ES-I3 (cell line): ENCODE data around the gene ZDHHC12.

Experiments
- H3K36me3 ChIP-seq: 2 replicates; pipeline ENCODE4 v1.6.1; 2013; ENCODE audit warnings: mild to moderate bottlenecking, low read length, control low read depth, moderate library complexity; ENCODE audit not compliant: insufficient read depth
- H3K4me1 ChIP-seq: 2 replicates; pipeline ENCODE4 v1.6.1; 2013; ENCODE audit warnings: mild to moderate bottlenecking, control low read depth, low read length; ENCODE audit not compliant: insufficient read depth
- H3K9ac ChIP-seq: 2 replicates; pipeline ENCODE4 v1.6.1; 2013; ENCODE audit warnings: low read depth, mild to moderate bottlenecking, low read length, moderate library complexity
- H3K9me3 ChIP-seq: 2 replicates; pipeline ENCODE4 v1.6.1; 2013; ENCODE audit warnings: mild to moderate bottlenecking, low read length, moderate library complexity; ENCODE audit not compliant: control insufficient read depth, insufficient read depth

The ZDHHC12 gene

DNA sequence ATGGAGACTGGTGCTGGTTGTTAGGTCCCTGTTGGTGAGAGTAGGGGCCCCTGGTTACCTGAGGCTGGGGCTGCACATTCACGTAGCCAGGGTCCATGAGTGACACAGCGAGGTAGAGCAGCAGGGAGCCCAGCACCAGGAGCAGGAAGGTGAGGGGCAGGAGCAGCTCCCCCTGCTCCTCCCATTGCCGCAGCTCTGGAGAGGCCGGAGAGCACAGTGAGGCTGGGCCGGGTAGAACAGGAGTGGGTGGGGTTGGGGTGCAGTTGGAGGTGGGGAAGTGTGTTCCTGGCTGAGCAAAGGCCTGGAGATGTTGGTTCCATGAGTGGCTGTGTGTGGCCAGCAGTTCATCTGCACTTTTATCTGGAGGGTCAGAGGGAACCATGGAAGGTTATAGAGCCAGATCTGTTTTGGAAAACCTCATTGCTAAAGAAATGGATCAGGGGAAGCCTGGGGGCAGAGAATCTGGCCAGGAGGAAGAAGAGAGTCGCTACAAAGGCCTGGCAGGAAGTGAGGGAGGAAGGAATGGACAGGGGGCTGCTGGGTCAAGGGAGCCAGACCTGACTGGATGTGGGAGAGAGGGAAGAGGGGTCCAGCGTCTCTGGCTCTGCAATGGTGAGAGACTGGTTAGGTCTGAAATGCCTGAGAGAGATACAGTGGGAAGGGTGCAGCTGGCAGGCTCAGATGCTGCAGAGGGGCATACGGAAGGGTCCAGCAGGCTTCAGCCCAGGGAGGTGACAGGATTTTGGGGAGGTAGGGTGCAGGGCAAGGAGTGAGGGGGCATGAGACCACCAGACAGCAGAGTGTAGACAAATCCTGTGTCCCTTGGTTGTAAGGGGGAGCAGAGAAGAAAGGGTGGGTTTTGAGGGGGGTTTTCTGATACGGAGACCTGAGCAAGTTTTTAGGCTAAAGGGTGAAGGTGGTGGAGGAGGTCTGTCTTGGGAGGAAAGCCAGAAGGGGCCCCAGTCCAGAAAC is 1.3 kb downstream of the ZDHHC12 start:
- H3K9me3 ChIP-seq = no peaks in the 10 kb centered on the region
- H3K36me3 ChIP-seq = no peaks in the 10 kb centered on the region; the same call in 1 of the 2 replicates
- no peaks in the 10 kb centered on the region; the same call in 1 of the 2 replicates for H3K4me1 ChIP-seq
- no peak overlapping the region for H3K9ac ChIP-seq

DNA sequence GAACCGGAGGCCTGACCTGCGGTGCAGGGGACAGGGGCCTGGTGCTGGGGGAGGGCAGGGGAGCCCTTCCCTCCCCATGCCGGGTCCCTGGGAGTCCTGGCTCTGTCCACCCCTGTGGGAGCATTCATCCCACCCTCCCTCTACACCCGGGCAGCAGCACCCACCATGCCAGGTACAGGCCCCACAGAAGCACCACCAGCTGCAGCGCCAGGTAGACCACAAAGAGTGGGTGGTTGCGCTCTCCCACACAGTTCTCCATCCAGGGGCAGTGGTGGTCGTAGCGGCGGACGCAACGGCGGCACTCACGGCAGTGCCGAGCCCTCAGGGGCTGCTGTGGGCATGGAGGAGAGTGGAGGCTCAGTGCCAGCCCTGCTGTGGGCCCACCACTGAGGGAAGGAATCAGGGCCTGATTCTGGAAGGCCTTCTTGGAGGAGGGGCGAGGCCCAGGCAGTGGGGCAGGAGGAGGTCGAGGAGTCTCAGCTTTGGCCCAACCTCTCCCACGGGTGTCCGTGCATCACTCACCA is 2.4 kb downstream of the ZDHHC12 start:
- Histone ChIP-seq H3K36me3 (no peaks in the 10 kb centered on the region; the same call in 1 of the 2 replicates), H3K4me1 (no peaks in the 10 kb centered on the region; the same call in 1 of the 2 replicates), H3K9me3 (no peaks in the 10 kb centered on the region), H3K9ac (no peak overlapping the region)

DNA sequence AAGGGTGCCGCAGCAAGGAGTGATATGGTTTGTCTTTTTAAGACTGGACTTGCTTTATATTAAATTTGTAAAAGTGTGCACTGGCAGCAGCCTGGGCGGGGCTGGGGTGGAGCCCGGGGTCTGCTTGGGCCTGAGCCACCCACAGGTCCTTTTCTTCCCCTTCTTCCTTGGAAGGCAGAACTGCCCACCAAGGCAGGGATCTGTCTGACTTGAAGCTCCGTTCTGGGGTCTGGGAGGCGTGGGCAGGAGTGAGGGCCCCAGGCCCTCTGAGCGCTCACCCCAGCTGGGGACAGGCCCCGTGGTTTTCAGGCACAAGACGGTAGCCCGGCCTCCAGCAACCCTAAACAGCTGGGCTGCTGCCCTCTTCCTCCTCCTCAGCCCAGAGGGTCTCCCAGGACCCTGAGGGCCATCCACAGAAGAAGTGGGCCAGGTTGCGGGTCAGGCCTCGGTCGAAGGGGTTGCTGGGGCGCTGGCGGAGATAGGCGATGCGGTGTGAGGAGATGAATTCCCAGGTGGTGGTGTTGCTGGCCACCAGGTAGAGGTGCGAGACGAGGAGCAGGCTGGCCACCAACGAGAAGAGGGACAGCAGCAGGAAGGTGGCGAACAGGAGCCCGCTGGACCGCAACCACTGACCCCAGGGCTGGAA is 3.0 kb downstream of the ZDHHC12 start:
- Histone ChIP-seq H3K9me3 (no peaks in the 10 kb centered on the region), H3K36me3 (no peaks in the 10 kb centered on the region; the same call in 1 of the 2 replicates), H3K9ac (no peak overlapping the region), H3K4me1 (no peaks in the 10 kb centered on the region; the same call in 1 of the 2 replicates)

DNA sequence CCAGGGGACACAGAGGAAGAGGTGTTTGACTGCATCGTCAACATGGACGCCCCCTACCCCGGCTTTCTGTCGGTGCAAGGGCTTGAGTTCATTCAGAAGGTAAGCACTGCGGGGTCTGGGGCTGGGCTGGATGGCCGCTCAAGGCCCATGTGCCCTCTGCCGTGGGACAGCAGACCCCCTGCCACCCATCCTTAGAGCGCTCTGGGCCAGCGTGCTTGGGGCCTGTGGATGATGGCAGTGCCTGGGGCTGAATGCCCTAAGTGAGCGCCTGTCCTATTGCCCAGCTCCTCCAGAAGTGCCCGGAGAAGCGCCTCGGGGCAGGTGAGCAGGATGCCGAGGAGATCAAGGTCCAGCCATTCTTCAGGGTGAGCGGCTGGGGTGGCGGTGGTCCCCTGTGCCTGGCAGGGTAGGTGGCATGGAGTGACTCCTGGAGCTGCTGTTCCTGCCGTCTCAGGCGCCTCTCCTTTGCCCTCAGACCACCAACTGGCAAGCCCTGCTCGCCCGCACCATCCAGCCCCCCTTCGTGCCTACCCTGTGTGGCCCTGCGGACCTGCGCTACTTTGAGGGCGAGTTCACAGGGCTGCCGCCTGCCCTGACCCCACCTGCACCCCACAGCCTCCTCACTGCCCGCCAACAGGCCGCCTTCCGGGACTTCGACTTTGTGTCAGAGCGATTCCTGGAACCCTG is 3.9 kb downstream of the ZDHHC12 start:
- Histone ChIP-seq H3K9me3 (no peaks in the 10 kb centered on the region), H3K36me3 (no peaks in the 10 kb centered on the region; the same call in 1 of the 2 replicates), H3K9ac (no peak overlapping the region), H3K4me1 (no peaks in the 10 kb centered on the region; the same call in 1 of the 2 replicates)

DNA sequence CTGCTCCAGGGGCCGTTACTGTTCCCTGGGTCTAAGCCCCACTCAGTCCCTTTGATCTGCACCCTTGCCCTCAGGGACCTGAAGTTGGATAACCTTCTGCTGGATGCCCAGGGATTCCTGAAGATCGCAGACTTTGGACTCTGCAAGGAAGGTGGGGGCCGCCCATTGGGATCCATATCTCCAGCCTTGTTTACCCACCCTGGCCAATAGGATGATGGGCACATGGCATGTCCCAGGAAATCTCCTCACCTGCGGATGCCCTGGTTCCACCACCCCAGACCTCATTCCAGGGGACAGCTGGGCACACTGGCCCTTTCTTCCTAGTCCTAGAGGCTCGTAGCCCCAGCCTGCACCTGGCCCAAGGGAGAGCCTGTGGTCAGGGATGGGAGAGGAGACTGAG is 5.5 kb downstream of the ZDHHC12 start:
- H3K9me3 ChIP-seq = no peaks in the 10 kb centered on the region
- H3K4me1 ChIP-seq = no peaks in the 10 kb centered on the region; the same call in 1 of the 2 replicates
- H3K36me3 ChIP-seq = no peaks in the 10 kb centered on the region; the same call in 1 of the 2 replicates
- no peak overlapping the region for H3K9ac ChIP-seq

DNA sequence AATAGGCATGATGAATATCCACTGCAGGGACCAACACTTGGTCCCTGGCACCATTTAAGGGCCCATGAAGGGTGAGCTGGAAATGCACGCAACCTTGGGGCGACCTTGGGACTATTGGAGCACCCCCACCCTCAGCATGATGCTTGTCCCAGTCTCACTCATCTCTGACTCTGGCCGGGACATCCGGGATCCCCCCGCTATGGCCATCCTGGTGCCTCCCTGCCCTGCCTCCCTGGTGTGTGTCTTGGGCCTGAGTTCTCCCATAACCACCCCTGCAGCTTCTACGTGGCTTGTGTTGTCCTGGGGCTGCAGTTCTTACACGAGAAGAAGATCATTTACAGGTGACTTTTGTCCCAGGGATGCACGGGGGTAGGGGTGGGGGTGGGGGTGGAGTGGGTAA is 5.9 kb downstream of the ZDHHC12 start:
- no peak overlapping the region for H3K9ac ChIP-seq
- no peaks in the 10 kb centered on the region for H3K9me3 ChIP-seq
- H3K36me3 ChIP-seq = no peaks in the 10 kb centered on the region; the same call in 1 of the 2 replicates
- H3K4me1 ChIP-seq = no peaks in the 10 kb centered on the region; the same call in 1 of the 2 replicates

DNA sequence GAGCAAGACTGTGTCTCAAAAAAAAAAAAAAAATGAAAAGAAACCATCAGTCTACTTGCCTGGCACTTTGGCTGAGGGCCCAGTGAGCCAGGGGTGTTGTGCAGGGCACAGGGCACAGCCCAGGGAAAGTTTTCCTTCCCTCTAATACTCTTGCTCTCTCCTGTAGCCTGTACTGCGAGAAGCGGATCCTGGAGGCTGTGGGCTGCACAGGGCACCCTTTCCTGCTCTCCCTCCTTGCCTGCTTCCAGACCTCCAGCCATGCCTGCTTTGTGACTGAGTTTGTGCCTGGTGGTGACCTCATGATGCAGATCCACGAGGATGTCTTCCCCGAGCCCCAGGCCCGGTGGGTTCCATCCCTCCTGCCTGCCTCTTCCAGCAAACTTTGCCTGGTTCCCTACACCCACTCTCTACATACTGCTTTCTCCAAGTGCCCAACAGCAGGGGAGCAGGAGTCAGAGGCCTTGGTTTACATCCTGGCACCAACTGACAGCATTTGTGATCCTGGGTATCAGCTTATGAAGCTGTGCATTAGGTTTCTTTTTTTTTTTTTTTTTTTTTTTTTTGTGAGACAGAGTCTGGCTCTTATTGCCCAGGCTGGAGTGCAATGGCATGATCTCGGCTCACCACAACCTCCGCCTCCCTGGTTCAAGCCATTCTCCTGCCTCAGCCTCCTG is 7.2 kb downstream of the ZDHHC12 start:
- H3K4me1 ChIP-seq = no peaks in the 10 kb centered on the region
- no peaks in the 10 kb centered on the region; the same call in 1 of the 2 replicates for H3K36me3 ChIP-seq
- H3K9ac ChIP-seq = no peak overlapping the region
- no peaks in the 10 kb centered on the region for H3K9me3 ChIP-seq

DNA sequence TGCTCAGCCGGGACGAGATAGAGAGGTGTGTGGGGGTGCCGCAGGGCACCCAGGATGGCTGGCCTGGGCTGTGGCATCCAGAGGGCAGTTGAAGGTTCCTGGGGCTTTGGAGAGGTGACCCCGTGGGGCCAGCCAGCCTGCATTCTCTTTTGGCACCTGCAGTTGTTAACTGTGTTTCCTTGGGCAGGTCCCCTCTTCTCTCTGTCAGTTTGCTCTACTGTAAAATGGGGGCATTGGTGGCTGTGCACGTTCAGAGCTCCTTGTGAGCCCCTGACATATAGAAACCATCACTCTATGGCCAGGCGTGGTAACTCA is 8.5 kb downstream of the ZDHHC12 start:
- no peaks in the 10 kb centered on the region for H3K36me3 ChIP-seq
- H3K9ac ChIP-seq = no peak overlapping the region
- H3K4me1 ChIP-seq = no peaks in the 10 kb centered on the region
- H3K9me3 ChIP-seq = no peaks in the 10 kb centered on the region

DNA sequence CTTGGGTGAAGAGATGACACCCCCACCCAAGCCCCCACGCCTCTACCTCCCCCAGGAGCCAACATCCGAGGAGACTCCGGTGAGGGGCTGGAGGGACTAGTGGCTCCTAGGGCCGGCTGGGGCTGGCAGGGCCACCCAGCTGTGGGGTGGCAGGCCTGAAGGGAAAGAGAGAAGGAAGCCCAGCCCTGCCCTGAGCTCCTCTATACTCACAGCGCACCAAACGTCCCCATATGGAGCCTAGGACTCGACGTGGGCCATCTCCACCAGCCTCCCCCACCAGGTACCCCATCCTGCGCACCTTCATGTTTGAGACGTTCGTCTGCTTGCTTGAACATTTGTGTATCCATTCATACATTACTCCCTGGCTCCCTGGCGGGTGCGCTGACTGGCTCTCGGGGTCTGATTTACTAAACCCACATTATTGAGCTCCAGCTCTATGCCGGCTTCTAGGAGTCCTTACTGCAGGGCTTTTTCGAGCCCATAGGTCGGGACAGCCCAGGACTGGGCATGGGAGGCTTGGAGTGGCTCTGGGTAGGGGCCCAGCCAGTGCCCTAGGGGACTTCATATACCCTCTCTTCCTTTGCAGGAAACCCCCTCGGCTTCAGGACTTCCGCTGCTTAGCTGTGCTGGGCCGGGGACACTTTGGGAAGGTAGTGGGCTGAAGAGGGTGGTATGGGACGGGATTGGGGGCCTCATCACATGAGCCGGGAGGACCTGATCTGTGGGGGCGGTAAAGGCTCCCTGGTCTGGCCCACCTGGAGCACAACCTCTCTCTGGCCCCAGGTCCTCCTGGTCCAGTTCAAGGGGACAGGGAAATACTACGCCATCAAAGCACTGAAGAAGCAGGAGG is 9.1 kb downstream of the ZDHHC12 start:
- no peaks in the 10 kb centered on the region for H3K4me1 ChIP-seq
- no peaks in the 10 kb centered on the region for H3K36me3 ChIP-seq
- H3K9me3 ChIP-seq = no peaks in the 10 kb centered on the region
- no peak overlapping the region for H3K9ac ChIP-seq

DNA sequence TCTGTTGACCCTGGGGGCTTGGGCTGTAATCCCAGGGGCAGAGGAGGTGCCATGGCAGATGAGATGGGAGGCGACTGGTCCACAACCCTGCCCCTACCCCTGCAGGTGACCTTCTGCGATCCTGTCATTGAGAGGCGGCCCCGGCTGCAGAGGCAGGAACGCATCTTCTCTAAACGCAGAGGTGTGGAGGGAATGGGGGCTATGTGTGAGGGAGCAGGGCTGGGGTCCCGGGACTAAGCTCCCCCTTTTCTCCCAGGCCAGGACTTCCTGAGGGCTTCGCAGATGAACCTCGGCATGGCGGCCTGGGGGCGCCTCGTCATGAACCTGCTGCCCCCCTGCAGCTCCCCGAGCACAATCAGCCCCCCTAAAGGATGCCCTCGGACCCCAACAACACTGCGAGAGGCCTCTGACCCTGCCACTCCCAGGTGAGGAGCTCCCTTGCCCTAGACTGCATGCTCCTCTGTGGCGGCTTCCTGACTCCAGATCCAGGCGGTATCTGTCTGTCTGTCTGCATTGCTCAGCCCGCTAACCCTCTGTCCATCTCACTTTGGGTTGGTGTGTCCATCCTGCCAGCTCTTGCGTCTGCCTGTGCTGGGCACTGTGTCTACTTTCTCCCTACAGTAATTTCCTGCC is 9.9 kb downstream of the ZDHHC12 start:
- no peaks in the 10 kb centered on the region for H3K4me1 ChIP-seq
- H3K36me3 ChIP-seq = no peaks in the 10 kb centered on the region
- H3K9me3 ChIP-seq = no peaks in the 10 kb centered on the region
- no peak overlapping the region for H3K9ac ChIP-seq

DNA sequence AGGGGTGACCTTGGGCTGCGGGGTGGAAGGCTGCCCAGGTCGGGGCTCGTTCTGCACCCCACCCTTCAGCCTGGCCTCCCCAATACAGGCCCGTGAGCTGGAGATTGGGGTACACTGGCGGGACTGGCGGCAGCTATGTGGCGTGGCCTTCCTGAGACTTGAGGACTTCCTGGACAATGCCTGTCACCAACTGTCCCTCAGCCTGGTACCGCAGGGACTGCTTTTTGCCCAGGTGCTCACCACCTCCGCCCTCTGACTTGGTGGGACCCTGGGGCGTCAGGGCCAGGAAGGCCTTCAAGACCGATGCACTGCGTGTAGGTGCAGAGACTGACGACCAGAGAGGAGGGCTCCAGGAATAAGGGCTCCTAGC is 10.5 kb downstream of the ZDHHC12 start:
- Histone ChIP-seq H3K36me3 (no peaks in the 10 kb centered on the region), H3K4me1 (no peaks in the 10 kb centered on the region), H3K9me3 (no peaks in the 10 kb centered on the region), H3K9ac (no peak overlapping the region)

DNA sequence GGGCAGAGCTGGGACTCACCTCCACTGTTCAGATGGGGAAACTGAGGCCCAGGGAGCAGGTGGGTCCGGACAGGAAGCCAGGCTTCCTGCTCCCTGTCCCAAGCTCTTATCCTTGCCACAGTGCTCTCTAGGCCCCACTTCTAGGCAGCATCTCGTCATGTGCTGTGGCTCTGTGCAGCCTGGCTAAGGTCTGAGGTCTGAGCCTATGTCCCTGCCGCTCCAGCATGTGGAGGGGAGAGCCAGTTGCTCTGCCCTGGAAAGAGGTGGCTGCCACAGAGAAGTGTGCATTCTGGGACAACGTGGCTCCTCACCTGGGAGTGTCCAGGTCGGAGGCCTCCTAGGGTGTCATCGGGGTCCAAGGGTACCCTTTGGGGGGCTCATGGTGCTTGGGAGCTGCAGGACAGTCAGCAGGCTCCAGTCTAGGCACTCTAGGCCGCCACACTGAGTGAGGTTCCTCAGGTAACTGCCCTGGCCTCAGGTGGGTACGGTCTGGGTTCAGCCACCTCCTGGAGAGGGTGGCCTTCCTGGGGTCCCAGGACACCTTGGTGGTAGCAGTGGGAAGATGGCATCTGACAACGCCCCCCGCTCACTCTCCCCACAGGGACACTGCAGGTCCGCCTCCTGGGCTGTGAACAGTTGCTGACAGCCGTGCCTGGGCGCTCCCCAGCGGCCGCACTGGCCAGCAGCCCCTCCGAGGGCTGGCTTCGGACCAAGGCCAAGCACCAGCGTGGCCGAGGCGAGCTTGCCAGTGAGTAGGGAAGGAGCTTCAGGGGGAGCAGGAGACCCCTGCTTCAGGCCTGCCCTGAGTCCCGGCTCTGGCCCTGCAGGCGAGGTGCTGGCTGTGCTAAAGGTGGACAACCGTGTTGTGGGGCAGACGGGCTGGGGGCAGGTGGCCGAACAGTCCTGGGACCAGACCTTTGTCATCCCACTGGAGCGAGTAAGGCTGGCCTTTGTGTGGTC is 11.2 kb downstream of the ZDHHC12 start:
- Histone ChIP-seq H3K9me3 (no peaks in the 10 kb centered on the region), H3K9ac (no peak overlapping the region)

More for the DNA sequence above, 11.2 kb downstream of the ZDHHC12 start:
- Histone ChIP-seq H3K4me1 (no peaks in the 10 kb centered on the region), H3K36me3 (no peaks in the 10 kb centered on the region)
